Loucy (cell line): Measurements from ENCODE around the gene EPN1.

ENCODE experiments used
- H2AFZ ChIP-seq: fragments of 200-600 bp; sonication (generic); 2 replicates; pipeline ENCODE4 v1.6.0; 2016; ENCODE audit warnings: antibody characterized with exemption, mild to moderate bottlenecking, low read length, moderate library complexity
- H3F3A ChIP-seq: fragments of 200-600 bp; 2 replicates; pipeline ENCODE4 v1.6.0; 2016; ENCODE audit warnings: antibody characterized with exemption, low read depth, mild to moderate bottlenecking
- H3K27me3 ChIP-seq: fragments of 200-600 bp; sonication (generic); 2 replicates; pipeline ENCODE4 v1.6.1; 2014; ENCODE audit warnings: low read length, mild to moderate bottlenecking; ENCODE audit not compliant: insufficient read depth, poor library complexity, severe bottlenecking
- H3K36me3 ChIP-seq: fragments of 200-600 bp; sonication (generic); 2 replicates; pipeline ENCODE4 v1.6.1; 2016; ENCODE audit warnings: low read length; ENCODE audit not compliant: insufficient read depth
- H3K4me1 ChIP-seq: fragments of 200-600 bp; sonication (generic); 2 replicates; pipeline ENCODE4 v1.5.1; 2014; ENCODE audit warnings: low read length, mild to moderate bottlenecking; ENCODE audit not compliant: insufficient read depth, poor library complexity, severe bottlenecking
- H3K4me2 ChIP-seq: fragments of 200-600 bp; sonication (generic); 2 replicates; pipeline ENCODE4 v1.6.0; 2014; ENCODE audit warnings: antibody characterized with exemption, low read length, low read depth, mild to moderate bottlenecking; ENCODE audit not compliant: poor library complexity, severe bottlenecking
- H3K4me3 ChIP-seq: fragments of 200-600 bp; sonication (generic); 2 replicates; pipeline ENCODE4 v1.5.1; 2014; ENCODE audit warnings: low read length, mild to moderate bottlenecking, mixed read lengths; ENCODE audit not compliant: poor library complexity, severe bottlenecking
- H3K79me2 ChIP-seq: fragments of 200-600 bp; sonication (generic); 2 replicates; pipeline ENCODE4 v1.6.1; 2014; ENCODE audit warnings: low read length; ENCODE audit not compliant: insufficient read depth
- H3K9ac ChIP-seq: fragments of 200-600 bp; sonication (generic); 2 replicates; pipeline ENCODE4 v1.6.0; 2014; ENCODE audit warnings: mild to moderate bottlenecking, low read depth, low read length, moderate library complexity; ENCODE audit not compliant: poor library complexity, severe bottlenecking
- H3K9me2 ChIP-seq: fragments of 200-600 bp; sonication (generic); replicated peaks from 2 replicates; pipeline ENCODE4 v1.6.1; 2016; ENCODE audit warnings: low read depth, low read length, mixed read lengths
- H3K9me3 ChIP-seq: fragments of 200-600 bp; sonication (generic); 2 replicates; pipeline ENCODE4 v1.6.1; 2014; ENCODE audit warnings: mild to moderate bottlenecking, antibody characterized with exemption, low read length, low read depth; ENCODE audit not compliant: insufficient read depth
- H4K20me1 ChIP-seq: fragments of 200-600 bp; sonication (generic); 2 replicates; pipeline ENCODE4 v1.6.0; 2014; ENCODE audit warnings: antibody characterized with exemption, low read length, mild to moderate bottlenecking; ENCODE audit not compliant: insufficient read depth, poor library complexity, severe bottlenecking
- CTCF ChIP-seq: fragments of 200-600 bp; sonication (generic); conservative IDR thresholded peaks from 2 replicates; pipeline ENCODE4 v1.5.1; 2014; ENCODE audit warnings: mild to moderate bottlenecking, antibody characterized with exemption, low read length
- EZH2phosphoT487 ChIP-seq: fragments of 200-600 bp; IDR thresholded peaks from 2 replicates; pipeline ENCODE4 v1.6.1; 2018; ENCODE audit warnings: antibody characterized with exemption, mild to moderate bottlenecking, moderate library complexity, borderline replicate concordance

EPN1 gene

DNA sequence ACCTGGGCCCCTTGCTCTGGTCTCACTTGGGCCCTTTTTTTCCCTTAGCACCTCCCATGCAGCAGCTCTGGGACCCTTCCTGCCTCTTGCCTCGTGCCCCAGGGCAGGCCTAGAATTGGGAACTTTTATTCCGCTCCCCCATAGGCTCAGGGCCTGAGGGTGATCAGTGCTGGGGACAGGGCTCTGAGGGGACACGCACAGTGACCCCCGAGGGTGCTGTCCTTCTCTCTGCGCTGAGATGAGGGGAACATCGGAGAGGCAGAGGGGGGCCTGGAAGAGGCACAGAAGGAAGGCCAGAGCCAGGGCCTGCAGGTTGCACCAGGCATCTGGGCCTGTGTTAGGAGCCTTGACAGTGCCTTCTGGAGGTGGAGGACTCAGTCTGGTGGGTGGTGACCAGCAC, 10.8 kb downstream of the EPN1 start:
- no peaks in the 10 kb centered on the region for H3K4me1 ChIP-seq
- H3K36me3 ChIP-seq = peaks cover 62% of the 10 kb centered on the region; the same call in 1 of the 2 replicates
- no peaks in the 10 kb centered on the region for H3K9me3 ChIP-seq
- no peaks in the 10 kb centered on the region; the same call in 1 of the 2 replicates for H3K79me2 ChIP-seq
- no peaks in the 10 kb centered on the region for H3K27me3 ChIP-seq
- no peak overlapping the region for H3K4me2 ChIP-seq
- no peaks in the 10 kb centered on the region for H3F3A ChIP-seq
- H2AFZ ChIP-seq = no peak overlapping the region
- TF ChIP-seq EZH2phosphoT487 (no peak), CTCF (no peak)
- H3K9me2 ChIP-seq = no peaks in the 10 kb centered on the region
- peaks cover 4% of the 10 kb centered on the region for H4K20me1 ChIP-seq
- no peak overlapping the region for H3K4me3 ChIP-seq
- no peak overlapping the region for H3K9ac ChIP-seq

GRCh38 chr19:55686311-55687050, 11.5 kb downstream of the EPN1 start:
- Histone ChIP-seq H3K9ac (no peak overlapping the region), H3F3A (no peaks in the 10 kb centered on the region), H2AFZ (no peak overlapping the region), H3K9me2 (no peaks in the 10 kb centered on the region), H3K27me3 (no peaks in the 10 kb centered on the region), H4K20me1 (peaks cover 4% of the 10 kb centered on the region), H3K9me3 (no peaks in the 10 kb centered on the region), H3K79me2 (no peaks in the 10 kb centered on the region; the same call in 1 of the 2 replicates), H3K4me3 (no peak overlapping the region), H3K4me1 (no peaks in the 10 kb centered on the region), H3K4me2 (no peak overlapping the region), H3K36me3 (peaks cover 62% of the 10 kb centered on the region; the same call in 1 of the 2 replicates)
- TF ChIP-seq EZH2phosphoT487 (no peak), CTCF (no peak)

DNA sequence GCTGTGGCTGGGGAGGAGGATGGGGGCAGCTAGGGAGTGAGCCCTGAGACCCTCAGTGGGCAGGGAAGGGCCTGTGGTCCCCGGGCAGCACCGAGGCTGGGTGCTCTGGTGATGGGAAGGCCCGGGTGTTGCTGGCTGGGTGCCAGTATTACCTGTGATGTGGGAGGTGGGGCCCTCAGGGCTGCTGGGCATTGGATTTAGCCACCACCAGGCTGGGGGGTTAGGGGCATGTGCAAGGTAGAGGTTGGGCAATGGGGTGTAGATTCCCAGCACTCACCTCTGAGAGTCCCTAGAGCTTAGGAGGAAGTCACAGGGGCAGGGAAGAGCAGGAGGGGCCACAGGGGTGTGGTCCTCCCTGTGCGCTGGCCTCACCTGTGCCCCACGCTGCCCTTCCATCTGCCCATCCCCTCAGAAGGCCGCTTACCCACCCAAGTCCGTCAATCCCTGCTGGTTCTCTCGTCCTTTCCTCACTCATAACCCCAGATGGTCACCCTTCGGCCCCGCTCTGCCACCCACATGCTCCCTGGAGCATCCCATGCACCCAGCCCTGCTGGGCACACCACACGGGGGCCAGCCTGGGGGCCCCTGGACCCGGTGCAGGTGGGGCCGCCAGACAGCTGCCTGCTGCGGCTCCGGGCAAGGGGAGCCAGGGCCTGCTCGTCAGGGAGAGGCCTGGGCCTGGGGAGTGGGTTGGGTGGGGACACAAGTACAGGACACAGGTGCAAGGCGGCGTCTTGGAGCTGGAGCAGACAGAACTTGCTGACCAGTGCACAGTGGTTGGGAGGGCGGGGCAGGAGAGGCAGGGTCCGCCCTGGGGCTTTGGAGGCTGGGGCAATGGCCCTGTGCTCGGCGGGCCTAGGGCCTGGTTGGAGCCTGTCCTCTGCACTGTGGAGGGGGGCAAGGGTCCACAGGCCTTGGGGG, 12.5 kb downstream of the EPN1 start:
- Histone ChIP-seq H3K9me2 (no peaks in the 10 kb centered on the region), H4K20me1 (peaks cover 4% of the 10 kb centered on the region), H3K9ac (no peak overlapping the region), H3K79me2 (no peaks in the 10 kb centered on the region), H3K4me3 (no peak overlapping the region), H3K4me1 (no peaks in the 10 kb centered on the region), H2AFZ (no peak overlapping the region), H3F3A (no peaks in the 10 kb centered on the region), H3K9me3 (no peaks in the 10 kb centered on the region), H3K36me3 (peaks cover 67% of the 10 kb centered on the region; the same call in 1 of the 2 replicates), H3K4me2 (no peak overlapping the region), H3K27me3 (no peaks in the 10 kb centered on the region)
- no peak for TF ChIP-seq EZH2phosphoT487
- TF ChIP-seq CTCF = no peak
